ENCODE results near the gene CNTLN.

CNTLN gene

GRCh38 chr9:17204611-17205152 is 69.8 kb downstream of the CNTLN start:
- Histone ChIP-seq H3K27ac (ENCODE audit: low read length) (no peak overlapping the region), H3K27me3 (ENCODE audit: low read depth, low read length) (no peaks in the 10 kb centered on the region), H3K9me3 (ENCODE audit: control insufficient read depth in 1 of 2, low read length in 2 of 2) (peaks cover 0 to 19% of the 10 kb centered on the region in 2 donors), H3K36me3 (ENCODE audit: control insufficient read depth in 1 of 2, insufficient read depth in 2 of 2, low read length in 2 of 2) (no peaks in the 10 kb centered on the region), H3K4me1 (ENCODE audit: control insufficient read depth in 1 of 2, insufficient read depth in 2 of 2, low read length in 2 of 2) (no peaks in the 10 kb centered on the region), H3K4me3 (ENCODE audit: low read depth in 1 of 2, low read length in 2 of 2) (no peak overlapping the region)

GRCh38 chr9:17216011-17216410 is 81.2 kb downstream of the CNTLN start:
- Histone ChIP-seq H3K27me3 (ENCODE audit: low read depth, low read length) (no peaks in the 10 kb centered on the region), H3K27ac (ENCODE audit: low read length) (no peak overlapping the region), H3K4me3 (ENCODE audit: low read depth in 1 of 2, low read length in 2 of 2) (no peak overlapping the region), H3K36me3 (ENCODE audit: control insufficient read depth in 1 of 2, insufficient read depth in 2 of 2, low read length in 2 of 2) (no peaks in the 10 kb centered on the region), H3K9me3 (ENCODE audit: control insufficient read depth in 1 of 2, low read length in 2 of 2) (no peaks in the 10 kb centered on the region), H3K4me1 (ENCODE audit: control insufficient read depth in 1 of 2, insufficient read depth in 2 of 2, low read length in 2 of 2) (no peaks in the 10 kb centered on the region)

- Histone ChIP-seq H3K27me3 (ENCODE audit: low read depth, low read length) (no peaks in the 10 kb centered on the region), H3K27ac (ENCODE audit: low read length) (no peak overlapping the region), H3K36me3 (ENCODE audit: control insufficient read depth in 1 of 2, insufficient read depth in 2 of 2, low read length in 2 of 2) (no peaks in the 10 kb centered on the region), H3K9me3 (ENCODE audit: control insufficient read depth in 1 of 2, low read length in 2 of 2) (no peaks in the 10 kb centered on the region), H3K4me1 (ENCODE audit: control insufficient read depth in 1 of 2, insufficient read depth in 2 of 2, low read length in 2 of 2) (no peaks in the 10 kb centered on the region), H3K4me3 (ENCODE audit: low read depth in 1 of 2, low read length in 2 of 2) (no peak overlapping the region)
These were observed 81.8 kb downstream of the CNTLN start for GRCh38 chr9:17216646-17217045.

GRCh38 chr9:17217272-17217671 is 82.4 kb downstream of the CNTLN start:
- H3K9me3 ChIP-seq (ENCODE audit: control insufficient read depth in 1 of 2, low read length in 2 of 2) = no peaks in the 10 kb centered on the region
- H3K27me3 ChIP-seq (ENCODE audit: low read depth, low read length) = no peaks in the 10 kb centered on the region
- H3K36me3 ChIP-seq (ENCODE audit: control insufficient read depth in 1 of 2, insufficient read depth in 2 of 2, low read length in 2 of 2) = no peaks in the 10 kb centered on the region
- no peak overlapping the region for H3K27ac ChIP-seq (ENCODE audit: low read length)
- H3K4me3 ChIP-seq (ENCODE audit: low read depth in 1 of 2, low read length in 2 of 2) = no peak overlapping the region
- no peaks in the 10 kb centered on the region for H3K4me1 ChIP-seq (ENCODE audit: control insufficient read depth in 1 of 2, insufficient read depth in 2 of 2, low read length in 2 of 2)

GRCh38 chr9:17219261-17219660 is 84.4 kb downstream of the CNTLN start:
- Histone ChIP-seq H3K27me3 (ENCODE audit: low read depth, low read length) (no peaks in the 10 kb centered on the region), H3K27ac (ENCODE audit: low read length) (no peak overlapping the region), H3K4me1 (ENCODE audit: control insufficient read depth in 1 of 2, insufficient read depth in 2 of 2, low read length in 2 of 2) (no peaks in the 10 kb centered on the region), H3K9me3 (ENCODE audit: control insufficient read depth in 1 of 2, low read length in 2 of 2) (no peaks in the 10 kb centered on the region), H3K4me3 (ENCODE audit: low read depth in 1 of 2, low read length in 2 of 2) (no peak overlapping the region), H3K36me3 (ENCODE audit: control insufficient read depth in 1 of 2, insufficient read depth in 2 of 2, low read length in 2 of 2) (no peaks in the 10 kb centered on the region)

GRCh38 chr9:17222932-17223331 is 88.1 kb downstream of the CNTLN start:
- Histone ChIP-seq H3K4me3 (ENCODE audit: low read depth in 1 of 2, low read length in 2 of 2) (no peak overlapping the region), H3K27me3 (ENCODE audit: low read depth, low read length) (no peaks in the 10 kb centered on the region), H3K9me3 (ENCODE audit: control insufficient read depth in 1 of 2, low read length in 2 of 2) (no peaks in the 10 kb centered on the region), H3K27ac (ENCODE audit: low read length) (no peak overlapping the region), H3K4me1 (ENCODE audit: control insufficient read depth in 1 of 2, insufficient read depth in 2 of 2, low read length in 2 of 2) (no peaks in the 10 kb centered on the region), H3K36me3 (ENCODE audit: control insufficient read depth in 1 of 2, insufficient read depth in 2 of 2, low read length in 2 of 2) (no peaks in the 10 kb centered on the region)

- H3K36me3 ChIP-seq (ENCODE audit: control insufficient read depth in 1 of 2, insufficient read depth in 2 of 2, low read length in 2 of 2) = no peaks in the 10 kb centered on the region
These were observed 90.6 kb downstream of the CNTLN start for GRCh38 chr9:17225407-17225806.

GRCh38 chr9:17229945-17230560 is 95.2 kb downstream of the CNTLN start:
- Histone ChIP-seq H3K4me3 (ENCODE audit: low read depth in 1 of 2, low read length in 2 of 2) (no peak overlapping the region), H3K9me3 (ENCODE audit: control insufficient read depth in 1 of 2, low read length in 2 of 2) (no peaks in the 10 kb centered on the region), H3K36me3 (ENCODE audit: control insufficient read depth in 1 of 2, insufficient read depth in 2 of 2, low read length in 2 of 2) (no peaks in the 10 kb centered on the region), H3K27ac (ENCODE audit: low read length) (no peak overlapping the region), H3K27me3 (ENCODE audit: low read depth, low read length) (no peaks in the 10 kb centered on the region), H3K4me1 (ENCODE audit: control insufficient read depth in 1 of 2, insufficient read depth in 2 of 2, low read length in 2 of 2) (no peaks in the 10 kb centered on the region)

More at GRCh38 chr9:17225407-17225806, 90.6 kb downstream of the CNTLN start:
- no peak overlapping the region for H3K27ac ChIP-seq (ENCODE audit: low read length)
- no peak overlapping the region for H3K4me3 ChIP-seq (ENCODE audit: low read depth in 1 of 2, low read length in 2 of 2)
- no peaks in the 10 kb centered on the region for H3K9me3 ChIP-seq (ENCODE audit: control insufficient read depth in 1 of 2, low read length in 2 of 2)
- no peaks in the 10 kb centered on the region for H3K4me1 ChIP-seq (ENCODE audit: control insufficient read depth in 1 of 2, insufficient read depth in 2 of 2, low read length in 2 of 2)
- no peaks in the 10 kb centered on the region for H3K27me3 ChIP-seq (ENCODE audit: low read depth, low read length)

- Histone ChIP-seq H3K27me3 (ENCODE audit: low read depth, low read length) (no peaks in the 10 kb centered on the region), H3K27ac (ENCODE audit: low read length) (no peak overlapping the region), H3K4me1 (ENCODE audit: control insufficient read depth in 1 of 2, insufficient read depth in 2 of 2, low read length in 2 of 2) (no peaks in the 10 kb centered on the region), H3K4me3 (ENCODE audit: low read depth in 1 of 2, low read length in 2 of 2) (no peak overlapping the region), H3K36me3 (ENCODE audit: control insufficient read depth in 1 of 2, insufficient read depth in 2 of 2, low read length in 2 of 2) (no peaks in the 10 kb centered on the region), H3K9me3 (ENCODE audit: control insufficient read depth in 1 of 2, low read length in 2 of 2) (no peaks in the 10 kb centered on the region)
These were observed 95.8 kb downstream of the CNTLN start for GRCh38 chr9:17230646-17231045.

GRCh38 chr9:17236147-17236546 is 101.3 kb downstream of the CNTLN start:
- Histone ChIP-seq H3K4me3 (ENCODE audit: low read depth in 1 of 2, low read length in 2 of 2) (no peak overlapping the region), H3K27me3 (ENCODE audit: low read depth, low read length) (no peaks in the 10 kb centered on the region), H3K9me3 (ENCODE audit: control insufficient read depth in 1 of 2, low read length in 2 of 2) (no peaks in the 10 kb centered on the region), H3K27ac (ENCODE audit: low read length) (no peak overlapping the region), H3K4me1 (ENCODE audit: control insufficient read depth in 1 of 2, insufficient read depth in 2 of 2, low read length in 2 of 2) (no peaks in the 10 kb centered on the region), H3K36me3 (ENCODE audit: control insufficient read depth in 1 of 2, insufficient read depth in 2 of 2, low read length in 2 of 2) (peaks cover 0 to 3% of the 10 kb centered on the region in 2 donors)

- Histone ChIP-seq H3K27me3 (ENCODE audit: low read depth, low read length) (no peaks in the 10 kb centered on the region), H3K27ac (ENCODE audit: low read length) (no peak overlapping the region), H3K4me3 (ENCODE audit: low read depth in 1 of 2, low read length in 2 of 2) (no peak overlapping the region), H3K36me3 (ENCODE audit: control insufficient read depth in 1 of 2, insufficient read depth in 2 of 2, low read length in 2 of 2) (peaks cover 0 to 37% of the 10 kb centered on the region in 2 donors), H3K4me1 (ENCODE audit: control insufficient read depth in 1 of 2, insufficient read depth in 2 of 2, low read length in 2 of 2) (no peaks in the 10 kb centered on the region), H3K9me3 (ENCODE audit: control insufficient read depth in 1 of 2, low read length in 2 of 2) (peaks cover 16 to 26% of the 10 kb centered on the region in 2 donors)
These were observed 111.9 kb downstream of the CNTLN start for GRCh38 chr9:17246770-17247169.

- no peak overlapping the region for H3K27ac ChIP-seq (ENCODE audit: low read length)
These were observed 116.3 kb downstream of the CNTLN start for GRCh38 chr9:17251100-17251499.

More at GRCh38 chr9:17251100-17251499, 116.3 kb downstream of the CNTLN start:
- Histone ChIP-seq H3K36me3 (ENCODE audit: control insufficient read depth in 1 of 2, insufficient read depth in 2 of 2, low read length in 2 of 2) (peaks cover 0 to 34% of the 10 kb centered on the region in 2 donors), H3K4me1 (ENCODE audit: control insufficient read depth in 1 of 2, insufficient read depth in 2 of 2, low read length in 2 of 2) (no peaks in the 10 kb centered on the region), H3K27me3 (ENCODE audit: low read depth, low read length) (no peaks in the 10 kb centered on the region), H3K9me3 (ENCODE audit: control insufficient read depth in 1 of 2, low read length in 2 of 2) (peaks cover 21 to 43% of the 10 kb centered on the region in 2 donors), H3K4me3 (ENCODE audit: low read depth in 1 of 2, low read length in 2 of 2) (peak overlapping the region in 1 of 2 donors; percentile 29)
